Measurements from ENCODE around the gene MAP3K21.

The MAP3K21 gene

GRCh38 chr1:233327651-233328141 is at the start of gene MAP3K21:
TSS of gene MAP3K21 (plus strand) at chr1:233327724. CDS start at chr1:233328029, 305 bp downstream.
- peak within 1 kb of the TSS; percentile 94 for H3K27ac ChIP-seq
- TF ChIP-seq CTCF (conservative IDR thresholded peaks at IDR 0.05), result no peak

GRCh38 chr1:233278631-233279030 is 48.9 kb upstream of the MAP3K21 start:
- TF ChIP-seq CTCF (conservative IDR thresholded peaks at IDR 0.05), result no peak
- H3K27ac ChIP-seq, result no peak overlapping the region

GRCh38 chr1:233279971-233280370 is 47.6 kb upstream of the MAP3K21 start:
- no peak overlapping the region for H3K27ac ChIP-seq
- no peak for TF ChIP-seq CTCF (conservative IDR thresholded peaks at IDR 0.05)

GRCh38 chr1:233281711-233282581 is 45.6 kb upstream of the MAP3K21 start:
- no peak for TF ChIP-seq CTCF (conservative IDR thresholded peaks at IDR 0.05)
- H3K27ac ChIP-seq, result no peak overlapping the region

- no peak for TF ChIP-seq CTCF (conservative IDR thresholded peaks at IDR 0.05)
- H3K27ac ChIP-seq, result no peak overlapping the region
These were observed 45.0 kb upstream of the MAP3K21 start for GRCh38 chr1:233282582-233282886.

- H3K27ac ChIP-seq, result no peak overlapping the region
- TF ChIP-seq CTCF (conservative IDR thresholded peaks at IDR 0.05), result no peak
These were observed 37.8 kb upstream of the MAP3K21 start for GRCh38 chr1:233289676-233290075.

GRCh38 chr1:233290396-233291034 is 37.0 kb upstream of the MAP3K21 start:
- no peak for TF ChIP-seq CTCF (conservative IDR thresholded peaks at IDR 0.05)
- no peak overlapping the region for H3K27ac ChIP-seq

All from VCaP (cell line).